ENCODE results near the gene SLC35B2. TPM values are rescaled to one million over a fixed set of nuclear protein-coding genes. Genes with fewer than 3 reads are reported as not detected.

SLC35B2 gene
- total RNA-seq, 1 donor, result 94.1 TPM

GRCh38 chr6:44304282-44305199 is 47.2 kb upstream of the SLC35B2 start:
- TF ChIP-seq CTCF (IDR thresholded peaks at IDR 0.05; ENCODE audit: extremely low read depth, low read depth, low read length), result peak; percentile 69
- no peak overlapping the region for H3K4me2 ChIP-seq (ENCODE audit: insufficient read depth, low read length)
- no peak overlapping the region for H3K4me3 ChIP-seq (ENCODE audit: insufficient read depth, low read length)
- peaks cover 2% of the 10 kb centered on the region for H4K20me1 ChIP-seq (ENCODE audit: insufficient read depth, low read length)
- H3K27me3 ChIP-seq (ENCODE audit: insufficient read depth, low read length), result no peaks in the 10 kb centered on the region
- peaks cover 6% of the 10 kb centered on the region for H3K4me1 ChIP-seq (ENCODE audit: insufficient read depth, low read length)
- H3K9me3 ChIP-seq (ENCODE audit: low read depth, low read length), result no peaks in the 10 kb centered on the region
- no peak overlapping the region for H3K27ac ChIP-seq (ENCODE audit: low read depth, low read length)
- no peak overlapping the region for H2AFZ ChIP-seq (ENCODE audit: low read length)
- DNase-seq (ENCODE audit: insufficient read length, low spot score, missing footprints), result peak; percentile 96
- H3K36me3 ChIP-seq (ENCODE audit: insufficient read depth, low read length), result peaks cover 59% of the 10 kb centered on the region
- H3K79me2 ChIP-seq (ENCODE audit: insufficient read depth, low read length), result no peaks in the 10 kb centered on the region

GRCh38 chr6:44303842-44304241 is 46.5 kb upstream of the SLC35B2 start:
- H3K79me2 ChIP-seq (ENCODE audit: insufficient read depth, low read length), result no peaks in the 10 kb centered on the region
- H3K4me1 ChIP-seq (ENCODE audit: insufficient read depth, low read length), result peaks cover 1% of the 10 kb centered on the region
- H3K36me3 ChIP-seq (ENCODE audit: insufficient read depth, low read length), result peaks cover 54% of the 10 kb centered on the region
- peaks cover 2% of the 10 kb centered on the region for H4K20me1 ChIP-seq (ENCODE audit: insufficient read depth, low read length)
- no peak overlapping the region for H3K4me3 ChIP-seq (ENCODE audit: insufficient read depth, low read length)
- no peak overlapping the region for H2AFZ ChIP-seq (ENCODE audit: low read length)
- TF ChIP-seq CTCF (IDR thresholded peaks at IDR 0.05; ENCODE audit: extremely low read depth, low read depth, low read length), result no peak
- H3K9me3 ChIP-seq (ENCODE audit: low read depth, low read length), result no peaks in the 10 kb centered on the region
- H3K27ac ChIP-seq (ENCODE audit: low read depth, low read length), result no peak overlapping the region
- DNase-seq (ENCODE audit: insufficient read length, low spot score, missing footprints), result no peak
- H3K4me2 ChIP-seq (ENCODE audit: insufficient read depth, low read length), result no peak overlapping the region
- peaks cover 1% of the 10 kb centered on the region for H3K27me3 ChIP-seq (ENCODE audit: insufficient read depth, low read length)

- Histone ChIP-seq H2AFZ (ENCODE audit: low read length) (no peak overlapping the region), H3K4me3 (ENCODE audit: insufficient read depth, low read length) (no peak overlapping the region), H4K20me1 (ENCODE audit: insufficient read depth, low read length) (peaks cover 5% of the 10 kb centered on the region), H3K36me3 (ENCODE audit: insufficient read depth, low read length) (peaks cover 52% of the 10 kb centered on the region), H3K79me2 (ENCODE audit: insufficient read depth, low read length) (no peaks in the 10 kb centered on the region), H3K4me2 (ENCODE audit: insufficient read depth, low read length) (no peak overlapping the region), H3K27ac (ENCODE audit: low read depth, low read length) (no peak overlapping the region), H3K9me3 (ENCODE audit: low read depth, low read length) (no peaks in the 10 kb centered on the region), H3K4me1 (ENCODE audit: insufficient read depth, low read length) (no peaks in the 10 kb centered on the region), H3K27me3 (ENCODE audit: insufficient read depth, low read length) (peaks cover 11% of the 10 kb centered on the region)
- TF ChIP-seq CTCF (IDR thresholded peaks at IDR 0.05; ENCODE audit: extremely low read depth, low read depth, low read length), result no peak
- no peak for DNase-seq (ENCODE audit: insufficient read length, low spot score, missing footprints)
Observed at GRCh38 chr6:44302856-44303255, 45.5 kb upstream of the SLC35B2 start.

DNA sequence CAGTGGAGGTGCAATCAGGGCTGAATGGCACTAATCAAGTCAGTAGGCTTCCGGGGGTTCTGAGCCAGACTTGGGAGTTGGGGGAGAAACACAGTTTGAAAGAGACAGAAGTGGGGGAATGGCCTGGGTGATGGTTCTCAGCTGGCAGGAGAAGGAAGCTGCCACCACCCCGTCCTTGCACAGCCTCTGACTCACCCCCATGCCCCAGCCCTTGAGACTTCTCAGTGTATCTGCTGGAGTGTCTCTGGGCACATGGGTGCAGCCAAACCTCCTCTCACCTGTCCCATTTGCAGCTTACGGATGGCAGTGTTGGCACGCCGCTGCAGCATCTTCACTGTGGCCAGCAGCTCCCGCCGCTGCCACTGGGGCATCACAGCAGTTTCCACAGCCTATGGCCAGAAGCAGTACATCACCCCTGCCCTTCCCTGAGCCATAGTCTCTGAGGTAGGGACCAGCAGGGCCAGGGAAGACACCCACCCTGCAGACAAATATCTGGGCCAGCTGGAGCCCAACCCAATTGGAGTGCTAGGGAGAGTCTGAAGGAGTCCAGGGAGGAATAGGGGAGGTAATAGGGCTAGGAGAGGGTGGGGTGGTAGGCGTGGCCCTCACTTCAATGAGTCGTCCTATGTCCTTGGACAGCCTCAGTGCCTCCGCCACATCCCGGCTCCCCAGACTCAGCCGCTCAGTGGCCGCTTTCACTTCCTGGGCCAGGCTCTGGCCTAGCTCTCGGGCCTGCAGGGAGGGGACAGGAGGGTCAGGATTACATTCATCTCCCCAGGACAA is 44.6 kb upstream of the SLC35B2 start:
- Histone ChIP-seq H4K20me1 (ENCODE audit: insufficient read depth, low read length) (peaks cover 6% of the 10 kb centered on the region), H3K4me1 (ENCODE audit: insufficient read depth, low read length) (no peaks in the 10 kb centered on the region), H2AFZ (ENCODE audit: low read length) (no peak overlapping the region), H3K27me3 (ENCODE audit: insufficient read depth, low read length) (peaks cover 20% of the 10 kb centered on the region), H3K9me3 (ENCODE audit: low read depth, low read length) (no peaks in the 10 kb centered on the region), H3K4me3 (ENCODE audit: insufficient read depth, low read length) (no peak overlapping the region), H3K36me3 (ENCODE audit: insufficient read depth, low read length) (peaks cover 52% of the 10 kb centered on the region), H3K27ac (ENCODE audit: low read depth, low read length) (no peak overlapping the region), H3K4me2 (ENCODE audit: insufficient read depth, low read length) (no peak overlapping the region), H3K79me2 (ENCODE audit: insufficient read depth, low read length) (no peaks in the 10 kb centered on the region)
- no peak for TF ChIP-seq CTCF (IDR thresholded peaks at IDR 0.05; ENCODE audit: extremely low read depth, low read depth, low read length)
- no peak for DNase-seq (ENCODE audit: insufficient read length, low spot score, missing footprints)

Data from osteoblast (primary cell).